GM20431 (cell line): Measurements from ENCODE around the gene ACSL5.

ENCODE experiments used
- in situ Hi-C: fragments of 300-500 bp; cut with MseI, MboI; formaldehyde crosslinking; loops from one replicate; pipeline ENCODE4 v1.15.0; 2020; ENCODE audit warnings: low sequenced_read_pairs; ENCODE audit not compliant: unreplicated experiment

ACSL5 gene, protein sequence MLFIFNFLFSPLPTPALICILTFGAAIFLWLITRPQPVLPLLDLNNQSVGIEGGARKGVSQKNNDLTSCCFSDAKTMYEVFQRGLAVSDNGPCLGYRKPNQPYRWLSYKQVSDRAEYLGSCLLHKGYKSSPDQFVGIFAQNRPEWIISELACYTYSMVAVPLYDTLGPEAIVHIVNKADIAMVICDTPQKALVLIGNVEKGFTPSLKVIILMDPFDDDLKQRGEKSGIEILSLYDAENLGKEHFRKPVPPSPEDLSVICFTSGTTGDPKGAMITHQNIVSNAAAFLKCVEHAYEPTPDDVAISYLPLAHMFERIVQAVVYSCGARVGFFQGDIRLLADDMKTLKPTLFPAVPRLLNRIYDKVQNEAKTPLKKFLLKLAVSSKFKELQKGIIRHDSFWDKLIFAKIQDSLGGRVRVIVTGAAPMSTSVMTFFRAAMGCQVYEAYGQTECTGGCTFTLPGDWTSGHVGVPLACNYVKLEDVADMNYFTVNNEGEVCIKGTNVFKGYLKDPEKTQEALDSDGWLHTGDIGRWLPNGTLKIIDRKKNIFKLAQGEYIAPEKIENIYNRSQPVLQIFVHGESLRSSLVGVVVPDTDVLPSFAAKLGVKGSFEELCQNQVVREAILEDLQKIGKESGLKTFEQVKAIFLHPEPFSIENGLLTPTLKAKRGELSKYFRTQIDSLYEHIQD

DNA sequence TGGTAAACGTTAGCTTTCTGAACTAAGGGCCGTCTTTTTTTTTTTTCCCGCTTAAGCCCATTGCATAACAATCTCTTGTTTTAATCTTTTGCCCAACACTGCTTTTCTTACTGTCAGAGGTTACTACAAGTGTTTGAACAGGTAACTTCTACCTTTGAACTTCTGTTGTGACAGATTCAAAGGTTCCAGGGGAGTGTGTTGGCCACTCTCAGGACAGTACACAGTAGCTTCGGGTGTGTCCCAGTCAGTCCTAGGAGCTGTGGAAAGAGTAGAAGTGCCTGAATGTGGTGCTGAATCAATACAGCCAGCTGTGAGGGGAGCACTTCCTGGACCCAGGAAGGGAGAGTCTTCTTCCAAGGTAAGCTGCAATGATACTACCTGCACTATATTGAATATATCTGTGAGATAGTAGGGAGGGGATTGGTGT, at the start of gene ACSL5:
Gene ACSL5 (plus strand): TSS at position 205 of the 427 bp plus-strand sequence. CDS start 20,831 bp downstream, outside the sequence.
- in situ Hi-C loops = no loop called here

DNA sequence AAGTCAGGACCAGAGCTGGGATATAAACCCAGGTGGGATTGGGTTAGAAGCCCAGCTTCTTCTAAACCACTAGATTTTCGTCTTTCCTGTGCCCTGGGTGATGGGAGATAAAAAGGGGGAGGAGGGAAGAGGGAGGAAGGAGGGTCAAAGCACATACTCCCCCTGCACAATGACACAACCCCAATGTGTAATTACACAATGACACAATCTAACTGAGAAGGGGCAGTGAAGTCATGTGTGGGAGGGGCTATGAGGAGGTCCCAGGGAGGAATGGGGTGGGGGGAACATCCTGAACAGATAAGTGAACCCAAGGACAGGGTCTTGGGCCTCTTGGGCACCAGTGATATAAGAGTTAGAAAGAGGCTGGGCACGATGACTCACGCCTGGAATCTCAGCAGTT, 46.2 kb upstream of the ACSL5 start:
- in situ Hi-C loops = no loop called here

DNA sequence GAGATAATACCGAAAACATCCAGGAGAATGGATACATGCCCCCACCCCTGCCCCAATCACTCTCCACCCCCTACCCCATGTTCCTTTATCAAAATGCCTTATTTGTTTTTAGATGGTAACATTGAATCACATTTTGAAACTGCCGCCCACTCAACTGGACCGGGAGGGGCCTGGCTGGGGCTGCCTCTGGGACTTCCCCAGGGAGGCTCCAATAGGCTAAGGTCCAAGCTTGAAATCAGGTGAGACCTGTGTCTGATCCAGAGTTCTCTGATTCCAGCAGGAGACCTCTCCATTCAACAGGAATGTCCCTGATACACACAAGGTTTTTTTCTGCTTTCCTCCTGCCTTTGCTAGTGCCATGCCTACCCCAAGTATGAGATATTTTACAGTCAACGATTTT, 43.8 kb upstream of the ACSL5 start:
- in situ Hi-C loops = no loop called here

DNA sequence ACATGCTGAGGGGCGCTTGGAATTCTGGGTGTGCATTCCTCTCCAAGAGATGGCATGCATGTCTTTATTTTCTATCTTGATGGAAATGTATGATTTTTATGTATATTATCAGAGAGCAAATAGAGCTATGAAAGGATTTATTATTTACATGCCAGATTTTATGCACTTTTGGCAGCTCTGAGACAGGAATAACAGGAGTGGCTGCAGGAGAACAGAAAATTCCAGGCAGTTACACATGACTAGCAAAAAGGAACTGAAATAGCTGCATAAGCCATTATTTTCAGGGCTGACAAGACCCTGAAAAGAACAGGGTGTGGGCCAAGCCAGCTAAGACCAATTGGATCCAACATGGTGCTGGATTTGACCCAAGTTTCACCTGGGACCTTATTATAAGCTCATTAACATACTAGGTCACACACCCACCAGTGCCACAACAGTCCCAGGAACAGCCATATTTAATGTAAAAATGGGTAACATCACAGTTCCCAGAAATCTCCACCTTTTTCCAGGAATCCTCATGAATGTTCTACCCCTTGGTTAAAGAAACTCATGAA, 43.2 kb upstream of the ACSL5 start:
- in situ Hi-C loops = no loop called here

DNA sequence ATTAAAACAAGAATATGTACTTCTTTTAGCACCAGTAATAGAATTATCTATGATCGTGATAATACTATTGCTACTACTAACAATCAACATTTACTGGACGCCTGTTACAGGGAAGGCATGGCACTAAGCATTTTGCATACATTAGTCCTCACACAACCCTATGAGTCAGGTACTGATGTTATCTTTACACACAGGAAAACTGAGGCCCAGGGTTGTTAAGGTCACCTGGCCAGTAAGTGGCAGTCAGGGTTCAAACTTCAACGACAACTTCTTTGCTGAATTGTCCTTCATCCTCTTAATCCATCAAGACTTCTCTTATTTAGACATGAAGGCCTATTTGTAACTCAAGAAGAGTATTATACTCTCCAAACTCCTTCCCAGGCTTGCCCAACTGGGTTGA, 41.9 kb upstream of the ACSL5 start:
- in situ Hi-C loops = no loop called here

DNA sequence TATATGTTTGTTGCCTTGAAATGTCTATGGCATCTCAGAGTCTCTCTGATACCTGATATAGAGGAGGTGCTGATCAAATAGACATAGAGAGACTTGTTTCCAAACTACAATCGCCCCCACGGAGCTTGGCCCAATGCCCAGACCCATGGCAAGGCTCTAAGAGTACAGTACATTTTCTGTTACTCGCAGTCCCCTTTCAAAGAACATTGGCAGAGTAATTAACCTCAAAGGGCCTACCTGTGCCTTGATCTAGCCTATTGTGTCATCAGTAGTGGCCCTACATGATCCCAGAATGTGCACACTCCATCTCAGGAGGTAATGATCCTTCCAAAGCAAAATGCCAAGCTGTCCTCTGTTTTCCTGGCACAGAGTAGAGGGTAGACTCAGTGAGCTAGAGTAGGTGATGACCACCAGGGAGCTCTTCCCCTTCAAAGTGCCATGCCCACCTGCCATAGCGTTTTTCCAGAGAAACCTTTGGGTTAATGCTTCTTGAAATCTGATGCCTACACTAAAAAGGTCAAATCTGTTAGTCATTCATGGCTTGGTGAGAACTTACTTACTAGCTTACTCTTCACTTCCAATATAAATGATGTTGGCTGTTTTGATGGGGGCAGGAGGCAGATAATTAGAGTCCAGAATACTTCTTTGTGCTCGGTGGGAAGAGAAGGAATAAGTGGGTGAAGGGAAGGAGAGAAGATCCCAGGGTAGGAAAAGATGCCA, 41.2 kb upstream of the ACSL5 start:
- in situ Hi-C loops = no loop called here

DNA sequence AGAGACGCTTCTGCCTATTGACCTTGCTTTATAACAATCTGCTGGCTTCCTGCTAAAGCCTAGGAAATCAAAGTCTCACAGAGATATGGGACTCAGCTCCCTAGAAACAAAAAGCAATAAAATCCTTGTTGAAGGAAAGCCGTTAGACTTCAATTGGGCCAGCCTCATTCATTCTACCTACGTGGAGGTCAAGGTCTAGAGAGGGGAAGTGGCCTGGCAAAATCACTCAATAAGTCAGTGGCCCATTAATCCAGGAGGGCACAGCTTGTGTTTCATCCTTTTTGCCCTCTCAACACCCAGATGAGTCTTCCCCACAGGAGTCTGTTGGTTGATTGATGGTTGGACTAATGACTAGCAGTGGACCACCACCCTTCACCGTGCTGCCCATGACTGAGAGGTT, 40.5 kb upstream of the ACSL5 start:
- in situ Hi-C loops = no loop called here

DNA sequence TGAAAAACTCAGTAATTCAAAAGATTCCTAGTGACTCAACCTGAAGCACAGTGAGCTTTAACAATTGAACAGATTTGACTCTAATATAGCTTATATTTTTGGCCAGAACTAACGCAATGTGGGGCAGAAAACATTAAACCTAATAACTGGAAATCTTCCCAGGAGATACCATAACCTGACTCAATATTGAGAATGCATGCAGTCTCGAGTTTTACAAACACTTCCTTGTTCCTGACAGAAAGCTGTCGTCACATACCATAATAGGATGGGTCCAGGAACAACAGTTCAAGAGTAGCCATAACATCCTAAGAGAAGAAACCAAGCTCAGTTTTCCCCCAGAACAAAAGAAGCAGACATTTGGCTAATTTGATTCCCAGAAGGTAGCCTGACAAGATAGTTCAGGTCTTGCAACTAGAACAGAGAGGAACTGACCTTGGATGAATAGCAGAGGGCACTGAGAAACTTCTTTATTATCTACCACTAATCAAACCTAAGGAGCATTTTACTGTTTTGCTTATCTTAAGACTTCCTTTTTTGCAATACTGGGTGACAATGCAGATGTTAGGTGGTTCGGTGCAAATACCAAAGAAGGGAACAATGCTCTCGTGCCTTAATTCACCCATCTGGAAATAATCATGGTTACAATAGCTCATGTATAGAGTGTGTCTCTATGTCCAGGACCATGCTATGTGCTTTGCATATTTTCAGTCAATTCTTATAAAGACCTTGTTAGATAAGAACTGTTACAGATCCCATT, 38.6 kb upstream of the ACSL5 start:
- in situ Hi-C loops = no loop called here

DNA sequence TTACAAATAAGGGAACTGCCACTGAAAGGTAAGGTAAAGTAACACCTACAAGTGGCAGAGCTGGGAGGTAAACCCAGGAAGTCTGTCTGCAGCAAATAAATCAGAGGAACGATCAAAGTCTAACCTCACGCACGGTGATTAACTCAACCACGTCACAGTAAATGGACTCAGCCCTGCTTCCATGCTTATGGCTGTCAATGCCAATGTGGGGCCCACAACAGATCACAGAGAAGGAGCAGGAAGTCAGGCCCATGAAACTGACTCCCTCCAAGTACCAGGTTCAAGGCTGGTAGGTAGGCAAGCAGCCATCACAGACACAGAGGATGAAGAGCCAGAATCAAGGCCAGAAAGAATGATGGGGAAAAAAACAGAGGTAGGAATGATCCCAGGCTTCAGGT, 38.0 kb upstream of the ACSL5 start:
- in situ Hi-C loops = no loop called here

DNA sequence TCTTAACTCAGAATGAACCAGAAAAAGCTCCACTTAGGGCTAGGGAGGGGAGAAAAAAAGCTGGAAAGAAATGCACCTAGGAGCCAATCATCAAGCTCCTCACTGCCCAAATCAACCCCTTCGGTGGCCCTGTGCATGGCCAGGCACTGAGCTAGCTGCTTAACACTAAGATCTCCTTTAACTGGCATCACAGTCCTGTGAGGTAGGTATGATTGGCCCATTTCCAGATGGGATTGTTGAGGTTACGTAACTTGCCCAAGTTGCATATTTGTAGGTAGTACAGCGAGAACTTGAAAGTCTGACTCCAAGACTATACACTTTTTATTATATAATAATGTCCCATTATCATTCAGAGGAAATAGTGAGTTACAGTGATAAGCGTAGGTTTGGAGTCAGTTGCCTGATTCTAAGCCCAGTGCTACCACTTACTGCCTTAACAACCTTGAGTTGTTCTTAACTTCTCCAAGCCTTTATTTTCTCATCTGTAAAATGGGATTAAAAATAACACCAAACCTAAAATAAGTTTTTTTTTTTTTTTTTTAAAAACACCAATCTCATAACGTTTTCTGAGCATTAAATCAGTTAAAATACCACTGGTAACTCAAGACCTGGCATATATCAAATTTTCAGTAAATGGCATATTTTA, 37.2 kb upstream of the ACSL5 start:
- in situ Hi-C loops = no loop called here

DNA sequence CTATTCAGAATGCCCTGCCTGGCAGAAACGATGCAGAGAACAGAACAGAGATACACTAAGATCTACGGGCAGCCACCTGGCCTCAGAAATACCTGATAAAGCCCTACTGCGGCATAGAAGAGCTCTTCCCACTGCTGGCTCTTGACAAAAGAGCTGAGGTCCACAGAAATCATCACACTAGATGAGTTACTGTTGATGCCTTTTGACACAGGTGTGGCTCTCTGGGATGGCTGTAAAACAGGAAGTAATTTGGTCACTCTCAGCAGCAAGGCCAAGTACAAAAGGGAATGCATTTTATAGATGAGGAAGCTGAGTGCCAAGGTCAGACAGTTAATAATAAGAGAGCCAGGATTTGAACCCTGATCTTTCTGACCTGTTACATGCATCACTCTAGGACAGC, 35.0 kb upstream of the ACSL5 start:
- in situ Hi-C loops = no loop called here

DNA sequence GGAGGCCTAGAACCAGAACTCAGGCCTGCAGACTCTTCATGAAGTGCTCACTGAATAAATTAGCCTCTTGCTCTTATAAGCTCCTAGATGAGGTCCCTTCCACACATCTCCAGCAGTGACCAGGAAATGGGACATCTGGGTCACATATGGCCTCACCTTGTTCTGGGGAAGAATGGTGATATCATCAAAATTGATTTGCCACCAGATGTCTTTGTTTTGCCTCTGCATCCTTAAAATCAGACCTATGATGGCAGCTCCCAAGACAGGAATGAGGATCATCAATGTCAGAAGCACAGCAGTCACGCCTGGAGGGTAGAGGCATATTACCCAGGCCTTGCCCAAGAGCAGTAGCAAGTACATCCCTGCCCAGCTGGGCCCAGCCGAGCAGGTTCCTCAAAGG, 33.3 kb upstream of the ACSL5 start:
- in situ Hi-C loops = no loop called here

DNA sequence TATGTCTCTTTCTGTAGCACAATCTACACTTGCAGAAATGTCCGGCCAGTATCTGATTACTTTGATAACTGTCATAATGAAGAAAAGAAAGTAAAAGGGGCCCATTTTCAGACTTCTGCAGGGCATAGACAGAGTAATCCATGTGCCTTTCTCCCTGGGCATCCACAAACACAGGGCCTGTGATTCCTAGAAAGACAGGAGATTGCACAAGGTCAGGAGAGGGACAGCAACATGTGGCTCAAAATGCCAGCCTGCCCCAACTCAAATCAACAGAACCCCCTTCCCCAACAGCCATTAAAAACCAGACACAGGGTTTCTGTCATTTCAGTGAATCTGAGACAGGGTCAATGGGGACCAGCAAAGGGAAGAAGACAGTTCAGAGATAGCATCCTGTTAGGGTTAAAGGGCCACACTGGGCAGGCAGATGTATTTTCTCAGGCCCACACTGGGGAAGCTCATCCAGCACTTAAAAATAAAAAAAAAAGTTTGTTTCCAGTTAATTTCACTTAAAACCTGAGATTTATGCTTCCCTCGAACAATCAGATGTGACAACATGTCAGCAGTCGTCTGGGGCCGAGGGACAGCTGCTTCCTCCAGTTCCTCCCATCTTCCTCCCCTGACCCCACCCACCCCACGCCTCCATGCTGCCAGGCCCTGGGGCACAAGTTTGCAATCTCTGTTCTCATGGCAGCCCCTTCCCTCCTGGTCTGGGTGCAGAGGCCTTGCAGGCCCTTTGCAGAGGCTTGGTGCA, 30.7 kb upstream of the ACSL5 start:
- in situ Hi-C loops = no loop called here

DNA sequence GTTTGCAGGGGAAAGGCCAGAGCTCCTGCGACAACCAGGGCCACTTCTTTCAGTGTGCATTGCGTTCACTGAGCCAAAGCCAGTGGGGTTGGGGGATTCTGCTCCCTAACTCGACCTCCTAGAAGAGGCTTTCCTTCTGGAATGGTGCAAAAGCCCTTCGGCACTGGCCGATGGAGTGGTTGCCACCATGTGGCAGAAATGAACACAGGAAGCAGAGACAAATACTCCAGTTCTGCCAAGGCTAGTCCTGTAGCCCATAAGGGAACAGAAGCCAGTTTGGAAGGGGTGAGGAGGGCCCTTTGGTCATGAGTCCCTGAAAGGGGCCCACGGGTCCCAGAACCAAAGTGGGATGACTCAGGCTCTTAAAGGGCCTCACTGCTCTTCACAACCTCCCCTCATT, 29.7 kb upstream of the ACSL5 start:
- in situ Hi-C loops = no loop called here

DNA sequence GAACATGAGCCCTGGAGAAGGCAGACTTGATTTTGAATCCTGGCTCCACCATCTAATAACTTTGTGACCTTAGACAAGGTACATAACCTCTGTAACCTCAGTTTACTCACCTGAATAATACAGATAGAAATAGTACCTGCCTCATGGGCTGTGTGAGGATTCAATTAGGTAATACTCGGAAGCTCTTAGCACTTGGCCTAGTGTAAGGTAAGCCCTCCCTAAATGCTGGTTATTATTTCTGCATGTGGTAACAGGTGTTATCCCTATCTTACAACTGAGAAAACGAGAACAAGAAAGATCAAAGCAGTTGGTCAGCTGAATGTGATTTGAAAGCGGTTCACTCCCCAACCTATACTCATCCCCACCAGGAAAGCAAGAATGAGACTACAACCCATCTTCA, 28.7 kb upstream of the ACSL5 start:
- in situ Hi-C loops = no loop called here

DNA sequence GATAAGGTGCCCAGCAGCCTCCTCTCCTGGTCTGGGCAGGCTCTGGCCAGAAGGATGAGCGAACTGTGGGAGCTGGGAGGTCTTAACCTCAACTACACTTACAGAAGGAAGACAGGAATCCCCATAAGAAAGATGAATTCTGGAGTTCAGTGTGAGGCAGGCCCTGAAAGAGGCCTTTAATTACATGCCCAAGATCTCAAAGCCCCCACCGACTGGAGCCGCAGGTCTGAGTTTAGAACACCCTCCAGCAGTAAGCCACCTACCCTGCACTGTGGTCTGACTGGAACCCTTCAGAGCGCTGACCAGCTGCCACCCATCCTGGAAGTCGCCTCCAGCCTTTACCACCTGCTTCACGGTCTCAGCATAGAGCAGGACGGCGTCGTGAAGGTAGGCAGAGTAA, 28.2 kb upstream of the ACSL5 start:
- in situ Hi-C loops = no loop called here

DNA sequence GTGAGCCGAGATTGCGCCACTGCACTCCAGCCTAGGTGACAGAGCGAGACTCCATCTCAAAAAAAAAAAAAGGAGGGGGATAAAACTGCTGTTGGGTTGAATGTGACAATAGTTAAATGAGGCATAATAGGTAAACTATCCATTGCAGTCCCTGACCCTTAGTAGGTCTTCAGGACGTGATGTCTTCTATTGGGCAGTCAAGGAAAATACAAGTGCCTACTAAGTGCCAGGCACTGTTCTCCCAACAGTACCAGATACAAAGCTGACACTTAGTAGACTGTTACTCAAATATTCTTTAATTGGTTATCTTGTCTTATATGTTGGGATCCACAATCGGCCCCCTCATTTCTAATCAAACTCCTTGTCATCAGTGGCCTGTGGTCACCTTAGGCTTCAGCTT, 27.1 kb upstream of the ACSL5 start:
- in situ Hi-C loops = no loop called here

DNA sequence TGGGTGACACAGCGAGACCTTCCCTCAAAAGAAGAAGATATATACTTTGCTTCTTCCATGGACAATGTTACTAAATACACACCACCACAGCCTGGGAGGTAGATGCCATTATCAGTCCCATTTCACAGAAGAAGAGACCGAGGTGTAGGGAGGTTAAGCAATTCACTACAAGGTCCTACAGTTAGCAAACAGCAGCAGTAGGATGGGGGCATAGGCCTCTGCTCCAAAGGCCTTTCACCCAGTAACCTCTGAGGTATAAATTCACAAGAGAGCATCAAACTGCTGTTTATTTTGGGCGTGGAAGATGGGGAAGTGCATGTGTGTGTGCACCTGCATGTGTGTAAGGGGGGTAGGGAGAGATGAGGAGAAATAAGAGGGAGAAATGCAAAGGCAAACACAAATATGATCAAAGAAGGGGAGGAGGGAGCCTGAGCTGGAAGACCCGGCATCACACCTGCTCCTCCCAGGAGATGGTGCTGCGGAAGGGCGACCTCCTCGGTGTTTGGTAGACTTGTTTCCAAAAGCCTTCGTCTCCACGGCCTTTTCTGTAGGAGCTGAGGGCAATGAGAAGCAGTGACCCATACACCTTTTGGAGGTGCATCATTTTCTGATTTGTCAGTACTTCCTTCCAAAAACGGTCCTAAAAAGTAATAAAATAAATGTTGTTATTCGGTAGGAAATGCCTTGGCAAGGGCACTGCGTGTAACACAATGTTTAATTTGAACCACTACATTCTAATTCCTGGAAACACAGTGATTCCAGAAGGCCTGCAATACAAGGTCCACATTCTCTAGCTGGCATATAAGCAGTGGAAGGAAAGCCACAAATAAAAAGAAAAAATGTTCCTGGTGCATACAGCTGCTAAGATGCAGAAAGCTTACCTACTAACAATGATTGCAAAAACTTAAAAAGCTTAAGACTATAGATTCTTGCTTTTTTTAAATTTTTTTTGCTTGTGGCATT, 25.9 kb upstream of the ACSL5 start:
- in situ Hi-C loops = no loop called here
